K562 (cell line): ENCODE results near the gene FAM240A. TPM values are rescaled to one million over a fixed set of nuclear protein-coding genes. Genes with fewer than 3 reads are reported as not detected.

Experiments
- ATAC-seq: fragments of 200-7000 bp; cut with Tn5 transposase; 3 replicates; pipeline ENCODE4 v1.9.1; 2020; ENCODE audit warnings: moderate library complexity
- BruUV-seq: library from RNA; stranded (reverse); fragments of 400-500 nt; replicated peaks from 2 replicates; lab custom pipeline; 2021; lab: Mats Ljungman, UMichigan
- CTCF ChIA-PET: fragments of 300-600 bp; formaldehyde crosslinking; extraction: SDS; loops from one replicate; lab custom pipeline; 2021; ENCODE audit warnings: low intra/inter-chr PET ratio; lab: Yijun Ruan, JAX
- POLR2A ChIA-PET: fragments of 300-600, 350-650 bp; sonication (Branson Sonifier 250); formaldehyde crosslinking; extraction: SDS; loops from one replicate; lab custom pipeline; 2021; ENCODE audit warnings: antibody characterized with exemption, inconsistent platforms; lab: Yijun Ruan, JAX
- DNase-seq, 4 experiments: peaks; one replicate each; pipeline versions ENCODE4 v3.0.0 to v3.0.0-alpha.2; 2011 to 2018; ENCODE audit warnings: low spot score in 3 of 4, mixed read lengths in 3 of 4; ENCODE audit errors: extremely low read depth in 1 of 4
- FAIRE-seq: peaks from 2 replicates; lab custom pipeline; 2011; peaks lifted over from hg19 to GRCh38; lab: Jason Lieb, UNC
- H2AFZ ChIP-seq: 2 replicates; pipeline ENCODE4 v1.6.0; 2011; ENCODE audit warnings: low read depth, low read length, control low read depth, inconsistent platforms
- H3K27ac ChIP-seq: fragments of 200-600 bp; 3 replicates; pipeline ENCODE4 v1.8.0; 2011; ENCODE audit warnings: low read depth, mild to moderate bottlenecking, control low read depth, inconsistent platforms, low read length, moderate library complexity, mixed read lengths; ENCODE audit errors: extremely low read depth
- H3K27me3 ChIP-seq, 2 experiments: fragments of 300-600 bp in 1 of 2; 2 replicates in 1 of 2; 3 replicates in 1 of 2; pipeline versions ENCODE4 v1.6.0 to v1.8.0; 2011; ENCODE audit warnings: inconsistent platforms in 2 of 2, low read length in 2 of 2, mild to moderate bottlenecking in 1 of 2, mixed read lengths in 1 of 2, moderate library complexity in 1 of 2; ENCODE audit not compliant: control insufficient read depth in 2 of 2, insufficient read depth in 2 of 2
- H3K36me3 ChIP-seq: fragments of 300-600 bp; 3 replicates; pipeline ENCODE4 v1.8.0; 2011; ENCODE audit warnings: mild to moderate bottlenecking, low read length, inconsistent platforms; ENCODE audit not compliant: control insufficient read depth, insufficient read depth
- H3K4me1 ChIP-seq, 2 experiments: fragments of 200-600 bp in 1 of 2; replicated peaks in 1 of 2; 2 replicates in 1 of 2; 3 replicates in 1 of 2; pipeline versions ENCODE4 v1.5.1 to v1.8.0; 2011; ENCODE audit warnings: inconsistent platforms in 2 of 2, low read length in 2 of 2, mild to moderate bottlenecking in 1 of 2, mixed read lengths in 1 of 2, moderate library complexity in 1 of 2; ENCODE audit not compliant: control insufficient read depth in 2 of 2, insufficient read depth in 2 of 2
- H3K4me2 ChIP-seq: 2 replicates; pipeline ENCODE4 v1.6.1; 2011; ENCODE audit warnings: low read length, control low read depth, inconsistent platforms, mixed read lengths; ENCODE audit not compliant: insufficient read depth
- H3K4me3 ChIP-seq: fragments of 200-600 bp; sonication (generic), shearing (Covaris generic); 2 replicates; pipeline ENCODE4 v1.5.1; 2016; ENCODE audit warnings: control low read depth, inconsistent platforms
- H3K79me2 ChIP-seq: fragments of 200-600 bp; 3 replicates; pipeline ENCODE4 v1.8.0; 2011; ENCODE audit warnings: low read length, inconsistent platforms; ENCODE audit not compliant: control insufficient read depth, insufficient read depth
- H3K9ac ChIP-seq, 2 experiments: 2 replicates each; pipeline versions ENCODE4 v1.6.0 to v1.6.1; 2011; ENCODE audit warnings: low read depth in 2 of 2, low read length in 2 of 2, control low read depth in 1 of 2, inconsistent platforms in 1 of 2, mild to moderate bottlenecking in 1 of 2, mixed read lengths in 1 of 2; ENCODE audit not compliant: insufficient read depth in 1 of 2
- H3K9me1 ChIP-seq: one replicate; pipeline ENCODE4 v1.6.0; 2011; ENCODE audit warnings: inconsistent platforms, mild to moderate bottlenecking, low read length, moderate library complexity; ENCODE audit not compliant: control insufficient read depth, insufficient read depth
- H3K9me3 ChIP-seq: replicated peaks from 2 replicates; pipeline ENCODE4 v1.5.1; 2011; ENCODE audit warnings: low read depth, low read length, inconsistent platforms; ENCODE audit not compliant: control insufficient read depth, insufficient read depth
- H4K20me1 ChIP-seq: replicated peaks from 2 replicates; pipeline ENCODE4 v1.6.1; 2011; ENCODE audit warnings: low read length, inconsistent platforms, mixed read lengths; ENCODE audit not compliant: control insufficient read depth, insufficient read depth
- ELF4 ChIP-seq: fragments of 450-650 bp; formaldehyde crosslinking; IDR thresholded peaks from 2 replicates; pipeline ENCODE4 v1.4.0; 2022; ENCODE audit warnings: missing genetic modification characterization
- ETV5 ChIP-seq: sonication (generic); formaldehyde crosslinking; IDR thresholded peaks from 2 replicates; pipeline ENCODE4 v1.4.0; 2020; ENCODE audit warnings: low read depth, mild to moderate bottlenecking, missing genetic modification reagents
- HMGN3 ChIP-seq: IDR thresholded peaks from 2 replicates; pipeline ENCODE4 v1.6.1; 2011; ENCODE audit warnings: borderline replicate concordance, low read depth, mild to moderate bottlenecking, mixed read lengths, low read length; ENCODE audit not compliant: insufficient read length; ENCODE audit errors: extremely low read depth
- POLR3A ChIP-seq: IDR thresholded peaks from 2 replicates; pipeline ENCODE4 v1.6.1; 2011; ENCODE audit warnings: borderline replicate concordance, mild to moderate bottlenecking, moderate library complexity; ENCODE audit not compliant: insufficient read length, insufficient read depth; ENCODE audit errors: extremely low read depth
- SUPT5H ChIP-seq: fragments of 450-650 bp; IDR thresholded peaks from 2 replicates; pipeline ENCODE4 v1.6.1; 2016
- U2AF2 ChIP-seq: fragments of 200-400 bp; formaldehyde crosslinking; optimal IDR thresholded peaks from 2 replicates; pipeline ENCODE3; 2017; ENCODE audit warnings: low read depth, mild to moderate bottlenecking, low read length
- ZKSCAN3 ChIP-seq: fragments of 250-450 bp; sonication (Bioruptor Pico); IDR thresholded peaks from 2 replicates; pipeline ENCODE4 v1.4.0; 2020
- ZNF24 ChIP-seq: fragments of 450-650 bp; IDR thresholded peaks from 2 replicates; pipeline ENCODE4 v1.6.1; 2016
- in situ Hi-C: fragments of 300-500 bp; cut with MboI; formaldehyde crosslinking; loops from 4 replicates; pipeline ENCODE4 v1.15.0; 2018; ENCODE audit warnings: inconsistent platforms, mixed read lengths
- intact Hi-C: fragments of 100-400 bp; cut with micrococcal nuclease; formaldehyde crosslinking; loops from 2 replicates; pipeline ENCODE4 v1.14.2; 2022
- polyA plus RNA-seq, 8 experiments: library from polyadenylated mRNA; depleted of rRNA in 4 of 8; stranded (reverse) in 5 of 8; unstranded in 3 of 8; fragments of >200 nt; fragmentation: Nextera tagmentation in 2 of 8; fragmentation: Illumina TruSeq in 1 of 8; extraction: Ambion mirVana in 2 of 8; extraction: Trizol in 1 of 8; gene quantifications; 2 replicates each; pipeline versions ENCODE4 v1.2.1 to v1.2.3, GENCODE V29; 2011 to 2014; ENCODE audit warnings: inconsistent platforms in 1 of 8, missing spikeins in 1 of 8
- total RNA-seq, 7 experiments: library from RNA; depleted of rRNA in 6 of 7; stranded (reverse); fragments of >200 nt in 6 of 7; fragmentation: Illumina TruSeq in 2 of 7; extraction: Trizol in 2 of 7; gene quantifications; 2 replicates each; pipeline versions ENCODE4 v1.2.1 to v1.2.3, GENCODE V29; 2011 to 2021; ENCODE audit warnings: low replicate concordance in 1 of 7
- TF ChIP-seq, protein P1 (sequence below): sonication (generic); formaldehyde crosslinking; IDR thresholded peaks from 2 replicates; pipeline ENCODE4 v1.8.0; 2022; ENCODE audit warnings: missing genetic modification reagents, mild to moderate bottlenecking, borderline replicate concordance
- TF ChIP-seq, protein P2 (sequence below): sonication (generic); formaldehyde crosslinking; IDR thresholded peaks from 2 replicates; pipeline ENCODE4 v1.8.1; 2023; ENCODE audit warnings: mild to moderate bottlenecking, missing genetic modification reagents

The FAM240A gene
- total and polyA plus RNA-seq, 9 of the 15 experiments (the other 6 are each of a cell fraction or from before 2014, with no cell fraction given), result not detected

DNA sequence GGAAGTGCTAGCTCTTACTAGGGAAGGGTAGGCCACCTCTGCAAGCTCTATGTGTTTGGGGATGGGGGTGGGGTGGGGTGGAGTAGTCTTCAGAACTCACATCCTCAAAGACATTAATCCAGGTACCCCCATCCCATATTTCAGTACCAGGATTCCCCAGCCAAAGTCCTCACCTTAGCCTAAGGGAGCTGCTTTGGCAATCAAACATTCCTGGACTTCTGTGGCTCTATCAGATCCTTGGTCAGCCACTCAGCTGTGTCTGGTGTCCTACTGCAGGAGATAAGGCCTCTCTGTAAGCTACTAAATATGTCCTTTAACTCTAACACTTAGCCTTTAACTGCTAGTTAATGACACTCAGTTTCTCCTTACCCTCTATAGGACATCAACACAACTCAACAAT is 26.9 kb downstream of the FAM240A start:
- H3K79me2 ChIP-seq, result no peaks in the 10 kb centered on the region
- H3K27ac ChIP-seq, result no peak overlapping the region
- H3K36me3 ChIP-seq, result no peaks in the 10 kb centered on the region
- DNase-seq (no peak), FAIRE-seq (peak; percentile 29), ATAC-seq (no peak)
- no peaks in the 10 kb centered on the region for H3K4me1 ChIP-seq
- H3K4me2 ChIP-seq, result no peak overlapping the region
- 0 out of 2 replicates have a peak, but pooled peaks cover 3% of the 10 kb centered on the region for H3K9me3 ChIP-seq
- intact Hi-C loops, result no loop called here
- BruUV-seq, result no TSS peak
- no peaks in the 10 kb centered on the region for H4K20me1 ChIP-seq
- H3K27me3 ChIP-seq, result peaks cover 9 to 12% of the 10 kb centered on the region in 2 experiments; a peak in 4 of 5 replicates
- H3K9me1 ChIP-seq, result no peaks in the 10 kb centered on the region
- H2AFZ ChIP-seq, result no peak overlapping the region
- H3K9ac ChIP-seq, result no peak overlapping the region
- TF ChIP-seq POLR3A (no peak), SUPT5H (no peak), ELF4 (CRISPR knock-in tag) (no peak), ETV5 (no peak), ZKSCAN3 (CRISPR knock-in tag) (no peak), HMGN3 (no peak), U2AF2 (no peak), ZNF24 (no peak)
- TF ChIP-seq, protein P1, sequence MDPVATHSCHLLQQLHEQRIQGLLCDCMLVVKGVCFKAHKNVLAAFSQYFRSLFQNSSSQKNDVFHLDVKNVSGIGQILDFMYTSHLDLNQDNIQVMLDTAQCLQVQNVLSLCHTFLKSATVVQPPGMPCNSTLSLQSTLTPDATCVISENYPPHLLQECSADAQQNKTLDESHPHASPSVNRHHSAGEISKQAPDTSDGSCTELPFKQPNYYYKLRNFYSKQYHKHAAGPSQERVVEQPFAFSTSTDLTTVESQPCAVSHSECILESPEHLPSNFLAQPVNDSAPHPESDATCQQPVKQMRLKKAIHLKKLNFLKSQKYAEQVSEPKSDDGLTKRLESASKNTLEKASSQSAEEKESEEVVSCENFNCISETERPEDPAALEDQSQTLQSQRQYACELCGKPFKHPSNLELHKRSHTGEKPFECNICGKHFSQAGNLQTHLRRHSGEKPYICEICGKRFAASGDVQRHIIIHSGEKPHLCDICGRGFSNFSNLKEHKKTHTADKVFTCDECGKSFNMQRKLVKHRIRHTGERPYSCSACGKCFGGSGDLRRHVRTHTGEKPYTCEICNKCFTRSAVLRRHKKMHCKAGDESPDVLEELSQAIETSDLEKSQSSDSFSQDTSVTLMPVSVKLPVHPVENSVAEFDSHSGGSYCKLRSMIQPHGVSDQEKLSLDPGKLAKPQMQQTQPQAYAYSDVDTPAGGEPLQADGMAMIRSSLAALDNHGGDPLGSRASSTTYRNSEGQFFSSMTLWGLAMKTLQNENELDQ (CRISPR knock-in tag), result no peak
- TF ChIP-seq, protein P2, sequence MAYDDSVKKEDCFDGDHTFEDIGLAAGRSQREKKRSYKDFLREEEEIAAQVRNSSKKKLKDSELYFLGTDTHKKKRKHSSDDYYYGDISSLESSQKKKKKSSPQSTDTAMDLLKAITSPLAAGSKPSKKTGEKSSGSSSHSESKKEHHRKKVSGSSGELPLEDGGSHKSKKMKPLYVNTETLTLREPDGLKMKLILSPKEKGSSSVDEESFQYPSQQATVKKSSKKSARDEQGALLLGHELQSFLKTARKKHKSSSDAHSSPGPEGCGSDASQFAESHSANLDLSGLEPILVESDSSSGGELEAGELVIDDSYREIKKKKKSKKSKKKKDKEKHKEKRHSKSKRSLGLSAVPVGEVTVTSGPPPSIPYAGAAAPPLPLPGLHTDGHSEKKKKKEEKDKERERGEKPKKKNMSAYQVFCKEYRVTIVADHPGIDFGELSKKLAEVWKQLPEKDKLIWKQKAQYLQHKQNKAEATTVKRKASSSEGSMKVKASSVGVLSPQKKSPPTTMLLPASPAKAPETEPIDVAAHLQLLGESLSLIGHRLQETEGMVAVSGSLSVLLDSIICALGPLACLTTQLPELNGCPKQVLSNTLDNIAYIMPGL, result no peak
- in situ Hi-C loops, result loop anchor here (5.0 kb wide), 1 partner anchor 157 kb away; no protein-coding TSS in a partner anchor
- H3K4me3 ChIP-seq, result no peak overlapping the region
- ChIA-PET POLR2A (interaction anchor here (0.6 to 1.0 kb wide), 2 partner anchors 20 to 39 kb away, joined by 3 read pairs; no protein-coding TSS in a partner anchor), CTCF (no interaction called here)
